SU-DHL-6 (cell line): ENCODE measurements around the gene MAGI3.

ENCODE experiments used
- H2AFZ ChIP-seq: fragments of 200-600 bp; sonication (generic); 2 replicates; pipeline ENCODE4 v1.6.1; 2014; ENCODE audit warnings: low read depth, mild to moderate bottlenecking, moderate library complexity, mixed read lengths, antibody characterized with exemption, low read length; ENCODE audit not compliant: severe bottlenecking
- H3F3A ChIP-seq: fragments of 200-600 bp; shearing (Covaris generic); 2 replicates; pipeline ENCODE4 v1.6.0; 2016; ENCODE audit warnings: antibody characterized with exemption, mild to moderate bottlenecking; ENCODE audit not compliant: insufficient read depth
- H3K27ac ChIP-seq: fragments of 200-600 bp; sonication (generic); 2 replicates; pipeline ENCODE4 v1.5.1; 2016; ENCODE audit warnings: low read depth, mild to moderate bottlenecking, low read length, moderate library complexity, mixed read lengths
- H3K27me3 ChIP-seq: fragments of 200-600 bp; sonication (generic), shearing (Covaris generic); 2 replicates; pipeline ENCODE4 v1.6.0; 2014; ENCODE audit warnings: mild to moderate bottlenecking, low read length
- H3K36me3 ChIP-seq: fragments of 200-600 bp; sonication (generic); 2 replicates; pipeline ENCODE4 v1.6.1; 2014; ENCODE audit warnings: mild to moderate bottlenecking, low read length, mixed read lengths
- H3K4me2 ChIP-seq: fragments of 300-600, 200-600 bp; shearing (Covaris generic), sonication (generic); 2 replicates; pipeline ENCODE4 v1.6.0; 2014; ENCODE audit warnings: low read length, low read depth, mild to moderate bottlenecking; ENCODE audit not compliant: poor library complexity, severe bottlenecking
- H3K4me3 ChIP-seq: fragments of 200-600 bp; sonication (generic); 2 replicates; pipeline ENCODE4 v1.5.1; 2014; ENCODE audit warnings: antibody characterized with exemption, low read length, mild to moderate bottlenecking, mixed read lengths; ENCODE audit not compliant: insufficient read depth, poor library complexity, severe bottlenecking
- H3K79me2 ChIP-seq: fragments of 200-600 bp; sonication (generic); 2 replicates; pipeline ENCODE4 v1.6.1; 2014; ENCODE audit warnings: mild to moderate bottlenecking, low read length, moderate library complexity; ENCODE audit not compliant: insufficient read depth
- H3K9ac ChIP-seq: fragments of 200-600 bp; sonication (generic); 2 replicates; pipeline ENCODE4 v1.7.0; 2014; ENCODE audit warnings: mild to moderate bottlenecking, low read length
- H3K9me2 ChIP-seq: fragments of 200-600 bp; sonication (generic); replicated peaks from 2 replicates; pipeline ENCODE4 v1.6.1; 2014; ENCODE audit warnings: low read length; ENCODE audit not compliant: insufficient read depth
- H3K9me3 ChIP-seq: fragments of 200-600 bp; sonication (generic); 2 replicates; pipeline ENCODE4 v1.6.1; 2014; ENCODE audit warnings: low read length, mixed read lengths; ENCODE audit not compliant: insufficient read depth
- H4K20me1 ChIP-seq: fragments of 200-600 bp; sonication (generic); 2 replicates; pipeline ENCODE4 v1.6.1; 2014; ENCODE audit warnings: low read depth, mild to moderate bottlenecking, antibody characterized with exemption, low read length, moderate library complexity, mixed read lengths
- CTCF ChIP-seq: fragments of 200-600 bp; sonication (generic); IDR thresholded peaks from one replicate; pipeline ENCODE4 v1.5.1; 2017; ENCODE audit warnings: antibody characterized with exemption, mild to moderate bottlenecking, low read length, moderate library complexity; ENCODE audit not compliant: insufficient read depth, poor library complexity, severe bottlenecking
- EZH2phosphoT487 ChIP-seq: fragments of 200-600 bp; sonication (generic), shearing (Covaris generic); conservative IDR thresholded peaks from 2 replicates; pipeline ENCODE4 v1.6.1; 2018; ENCODE audit warnings: mild to moderate bottlenecking, antibody characterized with exemption, low read length, moderate library complexity, mixed read lengths

MAGI3 gene

GRCh38 chr1:113452921-113453770 lies 62.8 kb downstream of the MAGI3 start:
- H4K20me1 ChIP-seq: peaks cover 8% of the 10 kb centered on the region; the same call in 1 of the 2 replicates
- no peaks in the 10 kb centered on the region for H3K27me3 ChIP-seq
- H3K79me2 ChIP-seq: no peaks in the 10 kb centered on the region
- H3K4me2 ChIP-seq: no peak overlapping the region
- no peaks in the 10 kb centered on the region for H3F3A ChIP-seq
- no peak overlapping the region for H3K4me3 ChIP-seq
- no peak overlapping the region for H3K27ac ChIP-seq
- H3K36me3 ChIP-seq: no peaks in the 10 kb centered on the region
- H3K9me3 ChIP-seq: no peaks in the 10 kb centered on the region
- H2AFZ ChIP-seq: no peak overlapping the region
- H3K9me2 ChIP-seq: no peaks in the 10 kb centered on the region
- no peak overlapping the region for H3K9ac ChIP-seq
- TF ChIP-seq EZH2phosphoT487 (no peak), CTCF (peak; percentile 41)

GRCh38 chr1:113453771-113454083 lies 63.4 kb downstream of the MAGI3 start:
- no peaks in the 10 kb centered on the region for H3K9me2 ChIP-seq
- no peaks in the 10 kb centered on the region for H3K9me3 ChIP-seq
- no peak overlapping the region for H3K9ac ChIP-seq
- no peaks in the 10 kb centered on the region for H3K79me2 ChIP-seq
- H3K27me3 ChIP-seq: no peaks in the 10 kb centered on the region
- no peaks in the 10 kb centered on the region for H3K36me3 ChIP-seq
- H3K4me2 ChIP-seq: no peak overlapping the region
- no peaks in the 10 kb centered on the region for H3F3A ChIP-seq
- H4K20me1 ChIP-seq: peaks cover 8% of the 10 kb centered on the region; the same call in 1 of the 2 replicates
- H3K4me3 ChIP-seq: no peak overlapping the region
- no peak overlapping the region for H2AFZ ChIP-seq
- H3K27ac ChIP-seq: no peak overlapping the region
- TF ChIP-seq EZH2phosphoT487 (no peak), CTCF (no peak)

- H4K20me1 ChIP-seq: peaks cover 8% of the 10 kb centered on the region; the same call in 1 of the 2 replicates
- no peak overlapping the region for H3K4me2 ChIP-seq
- H3K79me2 ChIP-seq: no peaks in the 10 kb centered on the region
- no peaks in the 10 kb centered on the region for H3K27me3 ChIP-seq
- no peaks in the 10 kb centered on the region for H3K9me2 ChIP-seq
- H3K36me3 ChIP-seq: no peaks in the 10 kb centered on the region
- H2AFZ ChIP-seq: no peak overlapping the region
- no peak overlapping the region for H3K4me3 ChIP-seq
- no peak overlapping the region for H3K9ac ChIP-seq
- H3K27ac ChIP-seq: no peak overlapping the region
- no peaks in the 10 kb centered on the region for H3K9me3 ChIP-seq
- H3F3A ChIP-seq: no peaks in the 10 kb centered on the region
- TF ChIP-seq EZH2phosphoT487 (no peak), CTCF (no peak)
Measured at GRCh38 chr1:113455374-113455773, 65.1 kb downstream of the MAGI3 start.
